Adrenal gland (tissue), 5 donors: ENCODE results near the gene LUM.

Experiments
- POLR2A ChIP-seq, 2 donors: fragments of 450-650 bp; IDR thresholded peaks; one replicate each; pipeline ENCODE4 v1.6.1; 2017; ENCODE audit warnings: antibody characterized with exemption in 2 of 2, mild to moderate bottlenecking in 2 of 2, moderate library complexity in 1 of 2
- TF ChIP-seq, protein P1 (sequence below), 6 experiments: fragments of 450-650 bp in 4 of 6; fragments of 200-600 bp in 2 of 6; sonication (generic) in 1 of 6; IDR thresholded peaks; 1 replicate in 5 of 6; 2 replicates in 1 of 6; pipeline versions ENCODE4 v1.5.1 to v1.8.0; 2016 to 2021; ENCODE audit warnings: antibody characterized with exemption in 6 of 6, mild to moderate bottlenecking in 2 of 6, moderate library complexity in 1 of 6
- donor health status: DM: no; HTN: no; CAD: no.

- TF ChIP-seq, protein P1, sequence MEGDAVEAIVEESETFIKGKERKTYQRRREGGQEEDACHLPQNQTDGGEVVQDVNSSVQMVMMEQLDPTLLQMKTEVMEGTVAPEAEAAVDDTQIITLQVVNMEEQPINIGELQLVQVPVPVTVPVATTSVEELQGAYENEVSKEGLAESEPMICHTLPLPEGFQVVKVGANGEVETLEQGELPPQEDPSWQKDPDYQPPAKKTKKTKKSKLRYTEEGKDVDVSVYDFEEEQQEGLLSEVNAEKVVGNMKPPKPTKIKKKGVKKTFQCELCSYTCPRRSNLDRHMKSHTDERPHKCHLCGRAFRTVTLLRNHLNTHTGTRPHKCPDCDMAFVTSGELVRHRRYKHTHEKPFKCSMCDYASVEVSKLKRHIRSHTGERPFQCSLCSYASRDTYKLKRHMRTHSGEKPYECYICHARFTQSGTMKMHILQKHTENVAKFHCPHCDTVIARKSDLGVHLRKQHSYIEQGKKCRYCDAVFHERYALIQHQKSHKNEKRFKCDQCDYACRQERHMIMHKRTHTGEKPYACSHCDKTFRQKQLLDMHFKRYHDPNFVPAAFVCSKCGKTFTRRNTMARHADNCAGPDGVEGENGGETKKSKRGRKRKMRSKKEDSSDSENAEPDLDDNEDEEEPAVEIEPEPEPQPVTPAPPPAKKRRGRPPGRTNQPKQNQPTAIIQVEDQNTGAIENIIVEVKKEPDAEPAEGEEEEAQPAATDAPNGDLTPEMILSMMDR (IDR thresholded peaks at IDR 0.05), result no peak
- no peak for TF ChIP-seq POLR2A (IDR thresholded peaks at IDR 0.05)
Observed at GRCh38 chr12:91105807-91106206, 5.5 kb downstream of the LUM start.
